K562 (cell line): Measurements from ENCODE around the gene TSPAN15.

ENCODE experiments used
- ARID3B ChIP-seq: fragments of 250-450 bp; sonication (Bioruptor Pico); IDR thresholded peaks from 2 replicates; pipeline ENCODE4 v1.4.0; 2020; ENCODE audit warnings: borderline replicate concordance
- PCBP1 ChIP-seq: fragments of 200-400 bp; formaldehyde crosslinking; IDR thresholded peaks from 2 replicates; pipeline ENCODE4 v1.6.1; 2018; ENCODE audit warnings: mild to moderate bottlenecking, low read depth, low read length; ENCODE audit not compliant: poor library complexity, severe bottlenecking

DNA sequence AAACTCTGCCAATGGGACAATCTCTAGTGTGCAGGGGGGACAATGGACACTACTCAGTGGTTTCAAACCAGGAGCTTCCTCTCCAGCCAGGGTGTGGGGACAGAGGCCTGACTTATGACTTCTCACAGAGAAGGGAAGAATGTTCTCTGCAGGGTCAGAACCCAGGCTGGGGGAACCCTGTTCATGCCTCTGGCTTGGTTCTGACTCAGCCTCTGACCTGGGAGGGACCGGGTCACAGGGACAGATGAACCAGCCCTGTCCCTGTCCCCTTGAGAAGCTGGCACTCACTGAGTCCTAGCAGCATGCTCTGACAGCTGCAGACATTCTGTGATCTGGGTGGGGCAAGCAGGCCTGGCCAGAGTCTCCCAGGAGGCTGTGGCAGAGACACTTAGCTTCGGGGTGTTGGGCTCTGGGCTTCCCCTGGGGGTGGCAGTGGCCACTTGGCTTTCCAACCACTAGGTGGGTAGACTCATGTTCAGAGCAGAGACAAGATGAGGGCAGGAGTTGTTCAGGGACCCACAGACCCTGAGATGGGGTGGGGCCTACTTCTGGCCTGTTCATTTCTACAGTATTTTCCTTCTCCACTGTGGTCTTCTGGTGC is 13.6 kb downstream of the TSPAN15 start:
- TF ChIP-seq ARID3B (CRISPR knock-in tag) = no peak
- no peak for TF ChIP-seq PCBP1
